ENCODE measurements around the gene SGCA.

Gene SGCA

GRCh38 chr17:50161023-50161910 is 4.5 kb upstream of the SGCA start (continued):
- peak; percentile 97 for TF ChIP-seq ZBTB26 (tag by site-specific recombination; optimal IDR thresholded peaks at IDR 0.05)
- TF ChIP-seq ZNF391 (tag by site-specific recombination; IDR thresholded peaks at IDR 0.05; ENCODE audit: borderline replicate concordance, low read depth): peak; percentile 68; the same call in 1 of the 2 replicates
- TF ChIP-seq ZNF433 (tag by site-specific recombination; IDR thresholded peaks at IDR 0.05; ENCODE audit: low read depth): no peak
- TF ChIP-seq MZF1 (tag by site-specific recombination; IDR thresholded peaks at IDR 0.05; ENCODE audit: borderline replicate concordance): peak; percentile 87
- peak; percentile 64; the same call in 1 of the 2 replicates for TF ChIP-seq KLF8 (tag by site-specific recombination; IDR thresholded peaks at IDR 0.05)
- TF ChIP-seq ZNF530 (tag by site-specific recombination; IDR thresholded peaks at IDR 0.05; ENCODE audit: low read depth): no peak
- TF ChIP-seq ZFP69B (tag by site-specific recombination; IDR thresholded peaks at IDR 0.05): peak; percentile 19; the same call in 1 of the 2 replicates
- TF ChIP-seq ZNF138 (tag by site-specific recombination; IDR thresholded peaks at IDR 0.05; ENCODE audit: borderline replicate concordance): no peak
- TF ChIP-seq ZNF404 (tag by site-specific recombination; IDR thresholded peaks at IDR 0.05): no peak
- TF ChIP-seq KLF1 (tag by site-specific recombination; IDR thresholded peaks at IDR 0.05): peak; percentile 23; the same call in 1 of the 2 replicates
- peak; percentile 56; the same call in 1 of the 2 replicates for TF ChIP-seq INSM2 (tag by site-specific recombination; IDR thresholded peaks at IDR 0.05)
- TF ChIP-seq WT1 (tag by site-specific recombination; IDR thresholded peaks at IDR 0.05): 0 out of 2 replicates have a peak, but pooled peaks have one; percentile 43
- peak; percentile 82 for TF ChIP-seq ZEB2 (tag by site-specific recombination; IDR thresholded peaks at IDR 0.05)
- peak; percentile 67 for TF ChIP-seq ZBTB8A (tag by site-specific recombination; IDR thresholded peaks at IDR 0.05)
- TF ChIP-seq ZNF561 (tag by site-specific recombination; IDR thresholded peaks at IDR 0.05; ENCODE audit: borderline replicate concordance): peak; percentile 87; the same call in 1 of the 2 replicates
- peak; percentile 44 for TF ChIP-seq ZNF366 (tag by site-specific recombination; conservative IDR thresholded peaks at IDR 0.05)
- peak; percentile 78 for TF ChIP-seq ZIC2 (tag by site-specific recombination; IDR thresholded peaks at IDR 0.05)
- peak; percentile 89 for TF ChIP-seq GLIS1 (tag by site-specific recombination; IDR thresholded peaks at IDR 0.05)
- no peak for TF ChIP-seq ZNF518A (tag by site-specific recombination; conservative IDR thresholded peaks at IDR 0.05; ENCODE audit: low read depth)
- peak; percentile 11; the same call in 1 of the 2 replicates for TF ChIP-seq REST (tag by site-specific recombination; IDR thresholded peaks at IDR 0.05)
- TF ChIP-seq SETDB1 (IDR thresholded peaks at IDR 0.05; ENCODE audit: insufficient read length, low read length): no peak
- TF ChIP-seq ZBTB7A (tag by site-specific recombination; IDR thresholded peaks at IDR 0.05; ENCODE audit: low read depth): peak; percentile 63; the same call in 1 of the 2 replicates
- peak; percentile 87 for TF ChIP-seq SP3 (tag by site-specific recombination; IDR thresholded peaks at IDR 0.05)
- TF ChIP-seq ZNF350 (tag by site-specific recombination; IDR thresholded peaks at IDR 0.05): no peak
- TF ChIP-seq CTCF (tag by site-specific recombination; IDR thresholded peaks at IDR 0.05): peak; percentile 100
